Islet of Langerhans (tissue), 1 donor: ENCODE results near the gene GPR39.
"Not testable (repeated sequence)": the region's sequence is repeated elsewhere in the genome, so short reads cannot be mapped to it uniquely, and the experiment has no call there.

Source experiments
- FAIRE-seq: peaks from one replicate; lab custom pipeline; 2011; peaks lifted over from hg19 to GRCh38; lab: Jason Lieb, UNC

Gene GPR39

GRCh38 chr2:132416723-132417395 is at the start of gene GPR39:
TSS of gene GPR39 (plus strand) at chr2:132416805.
- no peak for FAIRE-seq

DNA sequence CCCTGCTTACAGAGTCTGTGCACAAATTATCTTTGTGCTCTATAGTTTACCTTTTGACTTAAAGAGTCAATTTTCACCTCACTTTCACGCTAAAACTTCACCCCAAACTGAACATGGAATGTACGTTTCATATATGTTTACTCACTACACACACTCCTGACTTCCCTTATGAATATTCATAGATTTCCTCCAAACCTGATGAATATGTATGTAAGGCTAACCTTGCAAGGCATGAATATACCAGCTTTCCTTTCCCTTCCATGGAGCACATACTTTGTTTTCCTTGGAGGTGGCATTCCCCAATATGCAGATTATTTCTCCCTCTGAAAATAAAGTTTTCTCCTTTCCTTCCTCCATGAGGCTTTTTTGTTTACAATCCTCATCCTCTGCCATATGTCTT is 48.4 kb upstream of the GPR39 start:
- no peak for FAIRE-seq

DNA sequence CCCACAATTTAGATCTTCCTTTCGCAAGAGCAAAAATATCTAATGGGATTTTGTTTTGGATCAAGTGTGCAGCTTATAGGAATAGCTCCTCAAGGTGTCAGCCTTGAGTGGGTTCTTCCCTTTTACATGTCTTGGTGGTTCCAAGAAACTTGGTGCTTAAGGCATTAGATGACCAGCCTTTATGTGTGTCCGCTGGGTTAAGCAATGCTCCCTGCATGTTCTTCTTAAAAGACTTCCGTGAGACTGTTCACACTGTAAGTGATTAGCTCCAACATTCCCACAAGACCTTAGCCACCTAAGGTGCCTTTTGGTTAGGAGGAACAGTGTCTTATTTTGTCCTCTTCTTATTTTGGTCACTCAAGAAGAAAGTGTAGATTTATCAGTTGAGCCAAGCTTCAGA is 44.3 kb upstream of the GPR39 start:
- FAIRE-seq: no peak

DNA sequence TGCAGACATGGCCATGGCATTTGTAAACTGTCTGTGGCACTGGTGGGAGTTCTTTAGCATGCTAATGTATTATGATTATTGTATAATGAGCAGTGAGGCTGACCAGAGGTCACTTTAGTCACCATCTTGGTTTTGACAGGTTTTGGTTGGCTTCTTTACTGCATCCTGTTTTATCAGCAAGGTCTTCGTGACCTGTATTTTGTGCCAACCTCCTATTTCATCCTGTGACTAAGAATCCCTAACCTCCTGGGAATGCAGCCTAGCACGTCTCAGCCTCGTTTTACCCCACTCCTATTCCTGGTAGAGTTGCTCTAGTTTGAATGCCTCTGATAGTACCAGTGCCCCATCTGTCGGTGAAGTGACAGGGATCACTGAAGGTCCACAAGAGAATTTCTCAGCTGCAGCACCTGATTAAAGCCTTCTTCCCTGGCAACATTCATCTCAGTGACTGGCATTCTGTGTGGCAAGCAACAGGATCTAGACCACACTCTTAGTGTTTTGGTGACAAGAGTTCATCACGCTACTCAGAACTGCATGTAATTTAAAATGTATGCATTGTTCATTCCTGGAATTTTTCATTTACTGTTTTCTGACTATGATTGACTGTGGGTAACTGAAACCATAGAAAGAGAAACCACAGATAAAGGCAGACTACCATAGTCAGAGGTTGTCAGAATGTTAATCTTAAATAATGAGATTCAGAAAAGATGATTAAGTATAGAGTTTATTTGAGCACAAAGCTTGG is 43.0 kb upstream of the GPR39 start:
- FAIRE-seq: no peak

DNA sequence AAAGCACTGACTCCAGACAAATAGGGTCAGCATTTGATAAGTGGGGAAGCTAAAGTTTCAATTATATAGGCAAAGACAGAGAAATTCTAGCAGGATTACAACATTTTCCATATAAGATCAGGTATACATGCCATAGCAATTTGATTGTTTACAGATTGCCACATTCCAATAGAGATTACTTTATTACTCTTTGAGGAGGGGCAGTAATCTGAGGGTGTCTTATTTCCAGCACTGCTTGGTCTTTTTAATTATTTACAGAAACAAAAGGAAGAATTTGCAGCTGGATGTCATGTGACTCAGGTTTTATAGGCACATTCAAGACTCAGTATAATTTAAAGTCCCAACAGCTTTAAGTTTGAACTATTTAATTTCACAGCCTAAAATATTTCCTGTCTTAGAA is 42.5 kb upstream of the GPR39 start:
- FAIRE-seq: no peak

DNA sequence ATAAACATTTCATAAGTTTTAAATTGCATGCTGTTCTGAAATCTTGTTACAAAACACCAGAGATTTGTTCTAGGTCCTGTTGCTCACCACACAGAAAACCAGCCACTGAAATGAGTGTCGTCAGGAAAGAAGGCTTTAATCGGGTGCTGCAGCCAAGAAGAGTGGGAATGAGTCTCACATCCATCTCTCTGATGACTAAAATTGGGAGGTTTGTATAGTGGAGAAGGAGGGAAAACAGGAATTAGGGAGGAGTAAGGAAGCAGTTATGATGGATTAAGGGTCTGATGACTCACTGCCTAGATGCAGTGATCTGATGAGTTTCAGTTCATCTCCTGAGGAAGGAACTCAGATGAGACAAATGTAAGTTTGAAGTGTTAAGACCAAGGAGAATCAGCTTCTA is 42.1 kb upstream of the GPR39 start:
- FAIRE-seq: no peak

DNA sequence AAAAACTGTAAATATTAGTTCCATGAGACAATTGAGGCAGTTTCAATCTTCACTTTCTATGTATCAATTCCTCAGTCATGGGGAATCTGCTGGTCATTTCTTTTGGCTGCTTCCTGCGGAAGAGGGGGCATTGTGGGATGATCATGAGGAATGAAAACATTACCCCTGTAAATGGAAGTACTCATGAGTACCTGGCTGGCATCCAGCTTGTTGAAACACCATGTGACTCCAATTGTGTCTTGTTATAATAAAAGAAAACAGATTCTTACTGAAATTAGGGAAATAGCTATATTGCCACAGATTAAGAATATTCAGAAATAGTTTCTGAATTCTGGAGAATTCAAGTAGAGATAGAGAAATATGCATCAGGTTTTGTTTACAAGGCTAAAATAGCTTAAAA is 41.6 kb upstream of the GPR39 start:
- FAIRE-seq: no peak

- FAIRE-seq: no peak
These were observed 35.2 kb upstream of the GPR39 start for GRCh38 chr2:132381376-132381775.

DNA sequence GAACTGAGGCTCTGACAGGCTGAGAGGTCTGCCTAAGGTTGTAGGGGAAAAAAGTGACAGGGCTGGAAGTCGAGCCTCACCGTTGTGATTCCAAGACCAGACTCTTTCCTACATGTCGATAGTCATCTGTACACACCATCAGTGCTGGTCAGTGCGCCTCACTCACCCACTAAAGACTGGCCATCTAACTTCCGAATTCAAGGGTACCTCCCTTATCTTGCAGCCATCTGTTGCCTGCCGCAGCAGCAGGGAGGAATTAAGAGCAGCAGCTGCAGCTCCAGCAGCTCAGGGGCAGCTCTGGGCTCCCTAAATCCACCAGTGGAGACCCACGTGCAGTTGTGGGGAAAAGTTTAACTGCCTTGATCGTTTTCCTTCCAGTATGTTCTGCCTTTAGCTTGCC is 32.6 kb upstream of the GPR39 start:
- no peak for FAIRE-seq

GRCh38 chr2:132384491-132385151 is 32.0 kb upstream of the GPR39 start:
- no peak for FAIRE-seq

- no peak for FAIRE-seq
These were observed 29.5 kb upstream of the GPR39 start for GRCh38 chr2:132387126-132387525.

GRCh38 chr2:132390076-132390475 is 26.5 kb upstream of the GPR39 start:
- FAIRE-seq: no peak

- no peak for FAIRE-seq
These were observed 25.2 kb upstream of the GPR39 start for GRCh38 chr2:132391378-132391777.

GRCh38 chr2:132392221-132392620 is 24.4 kb upstream of the GPR39 start:
- no peak for FAIRE-seq

DNA sequence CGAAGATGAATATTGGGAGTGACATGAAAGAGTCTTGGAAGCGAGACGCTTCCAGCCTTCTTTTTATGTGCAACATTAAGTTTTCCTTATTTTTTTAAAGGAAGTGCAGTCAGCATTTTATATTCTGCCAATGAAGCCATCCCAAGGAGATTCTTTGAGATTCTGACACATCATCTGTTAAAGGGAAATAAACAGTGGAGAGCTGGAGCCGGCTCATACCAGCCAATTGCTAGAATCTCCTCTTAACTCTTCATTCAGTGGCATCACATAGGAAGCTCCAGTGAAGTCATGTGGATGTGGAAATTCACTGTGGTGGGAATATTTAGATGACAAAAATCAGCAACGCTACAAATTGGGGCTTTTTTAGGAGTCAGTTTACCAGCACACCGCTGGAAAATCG is 23.7 kb upstream of the GPR39 start:
- no peak for FAIRE-seq

- FAIRE-seq: not testable (repeated sequence)
These were observed 19.6 kb upstream of the GPR39 start for GRCh38 chr2:132397042-132397441.

GRCh38 chr2:132400169-132400900 is 16.3 kb upstream of the GPR39 start:
- FAIRE-seq: no peak

DNA sequence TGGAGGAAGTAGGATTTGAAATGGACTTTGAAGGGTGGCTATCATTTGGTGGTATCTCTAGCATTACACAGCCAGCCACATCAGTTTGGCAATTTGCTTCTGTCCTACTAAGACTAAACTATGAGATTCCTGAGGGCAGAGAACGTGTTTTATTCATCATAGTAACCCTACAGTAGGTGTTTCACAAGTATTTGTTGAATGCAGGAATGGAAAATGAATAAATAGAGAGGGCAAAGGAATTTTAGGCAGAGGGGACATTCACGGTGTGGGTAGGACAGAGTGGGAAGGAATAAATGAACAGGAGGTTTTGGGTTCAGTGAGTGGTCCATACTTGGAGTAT is 15.7 kb upstream of the GPR39 start:
- no peak for FAIRE-seq

DNA sequence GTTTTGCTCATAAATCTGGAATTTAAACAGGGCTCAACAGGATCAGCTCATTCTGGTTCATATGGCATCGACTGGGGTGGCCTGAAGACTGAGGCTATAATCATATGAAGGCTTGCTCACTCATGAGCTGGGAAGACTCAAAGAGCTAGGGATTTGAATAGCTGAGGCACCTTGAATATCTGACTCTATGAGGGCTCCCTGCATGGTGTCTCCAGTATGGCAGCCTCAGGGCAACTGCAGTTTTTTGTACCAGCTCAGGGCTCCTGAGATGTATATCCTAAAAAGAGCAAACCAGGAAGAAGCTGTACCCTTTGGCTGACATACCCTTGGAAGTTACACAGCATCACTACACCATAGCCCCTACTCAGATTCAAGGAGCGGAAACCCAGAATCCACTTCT is 15.3 kb upstream of the GPR39 start:
- no peak for FAIRE-seq

GRCh38 chr2:132403146-132403545 is 13.5 kb upstream of the GPR39 start:
- FAIRE-seq: no peak

GRCh38 chr2:132404056-132404455 is 12.5 kb upstream of the GPR39 start:
- no peak for FAIRE-seq

DNA sequence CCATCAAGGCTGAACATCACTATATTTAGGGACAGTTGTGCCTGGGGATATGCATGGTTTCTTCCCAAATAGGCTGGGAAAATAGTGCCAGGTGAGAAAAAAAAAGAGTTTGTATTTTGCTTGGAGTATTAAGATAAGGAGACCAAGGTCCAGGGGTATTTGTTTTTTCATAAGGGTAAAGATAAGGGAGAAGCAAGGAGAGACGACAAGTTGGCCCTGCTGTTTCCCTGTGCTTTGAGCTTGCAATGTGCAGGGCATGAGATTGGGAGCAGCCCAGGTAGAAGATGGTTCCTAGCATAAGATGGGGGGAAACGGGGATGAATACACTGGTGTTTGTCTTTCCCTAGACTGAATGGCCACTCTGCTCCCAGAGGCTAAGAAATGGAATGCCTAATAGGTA is 8.8 kb upstream of the GPR39 start:
- FAIRE-seq: no peak

DNA sequence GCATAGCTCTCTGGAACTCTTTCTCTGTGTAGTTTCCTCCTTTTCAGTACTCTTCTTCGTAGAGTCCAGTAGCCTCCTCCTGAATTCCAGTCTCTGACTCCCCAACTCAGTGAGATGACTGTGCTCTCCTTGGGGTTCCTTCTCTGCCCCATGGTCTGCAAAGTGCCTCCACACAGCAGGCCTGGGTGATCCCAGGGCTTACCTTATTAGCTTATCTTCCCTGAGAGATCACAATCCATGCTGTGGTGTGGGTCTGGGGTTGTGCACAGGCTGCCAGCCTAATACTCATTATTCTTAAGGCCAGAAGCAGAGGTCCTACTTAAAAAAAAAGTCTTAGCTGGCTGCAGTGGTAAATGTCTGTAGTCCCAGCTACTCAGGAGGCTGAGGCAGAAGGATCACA is 4.6 kb upstream of the GPR39 start:
- FAIRE-seq: no peak
